Breast epithelium (tissue), 3 donors: ENCODE data around the gene UCHL1.

ENCODE experiments used
- POLR2A ChIP-seq: fragments of 450-650 bp; IDR thresholded peaks from one replicate; pipeline ENCODE4 v1.6.1; 2016; ENCODE audit warnings: antibody characterized with exemption, mild to moderate bottlenecking, moderate library complexity
- TF ChIP-seq, protein P1 (sequence below), 3 donors: fragments of 450-650 bp; IDR thresholded peaks; one replicate each; pipeline ENCODE4 v1.5.1; 2016 to 2017; ENCODE audit warnings: antibody characterized with exemption in 3 of 3, mild to moderate bottlenecking in 3 of 3, moderate library complexity in 3 of 3

- TF ChIP-seq, protein P1, sequence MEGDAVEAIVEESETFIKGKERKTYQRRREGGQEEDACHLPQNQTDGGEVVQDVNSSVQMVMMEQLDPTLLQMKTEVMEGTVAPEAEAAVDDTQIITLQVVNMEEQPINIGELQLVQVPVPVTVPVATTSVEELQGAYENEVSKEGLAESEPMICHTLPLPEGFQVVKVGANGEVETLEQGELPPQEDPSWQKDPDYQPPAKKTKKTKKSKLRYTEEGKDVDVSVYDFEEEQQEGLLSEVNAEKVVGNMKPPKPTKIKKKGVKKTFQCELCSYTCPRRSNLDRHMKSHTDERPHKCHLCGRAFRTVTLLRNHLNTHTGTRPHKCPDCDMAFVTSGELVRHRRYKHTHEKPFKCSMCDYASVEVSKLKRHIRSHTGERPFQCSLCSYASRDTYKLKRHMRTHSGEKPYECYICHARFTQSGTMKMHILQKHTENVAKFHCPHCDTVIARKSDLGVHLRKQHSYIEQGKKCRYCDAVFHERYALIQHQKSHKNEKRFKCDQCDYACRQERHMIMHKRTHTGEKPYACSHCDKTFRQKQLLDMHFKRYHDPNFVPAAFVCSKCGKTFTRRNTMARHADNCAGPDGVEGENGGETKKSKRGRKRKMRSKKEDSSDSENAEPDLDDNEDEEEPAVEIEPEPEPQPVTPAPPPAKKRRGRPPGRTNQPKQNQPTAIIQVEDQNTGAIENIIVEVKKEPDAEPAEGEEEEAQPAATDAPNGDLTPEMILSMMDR (IDR thresholded peaks at IDR 0.05), result no peak
- no peak for TF ChIP-seq POLR2A
Observed at GRCh38 chr4:41288254-41288653, 31.5 kb downstream of the UCHL1 start.
